GM19043 (cell line): ENCODE results near the gene TASP1.
"Not testable (repeated sequence)": the region's sequence is repeated elsewhere in the genome, so short reads cannot be mapped to it uniquely, and the experiment has no call there.

Source experiments
- ATAC-seq: cut with Tn5 transposase; IDR thresholded peaks from one replicate; pipeline ENCODE4 v1.9.1; 2021; ENCODE audit warnings: low read depth; ENCODE audit not compliant: unreplicated experiment

Gene TASP1

GRCh38 chr20:13638496-13639149 lies at the start of gene TASP1:
TSS of gene TASP1 (minus strand) at chr20:13638932. CDS start at chr20:13630078, 8,854 bp downstream.
- ATAC-seq = peak; percentile 100

GRCh38 chr20:13687815-13688214 lies 49.1 kb upstream of the TASP1 start:
- ATAC-seq = no peak

- no peak for ATAC-seq
Measured at GRCh38 chr20:13685623-13686022, 46.9 kb upstream of the TASP1 start.

GRCh38 chr20:13684566-13685222 lies 46.0 kb upstream of the TASP1 start:
- peak; percentile 71 for ATAC-seq

GRCh38 chr20:13683833-13684232 lies 45.1 kb upstream of the TASP1 start:
- ATAC-seq = no peak

GRCh38 chr20:13681248-13682125 lies 42.8 kb upstream of the TASP1 start:
- peak; percentile 57 for ATAC-seq

- no peak for ATAC-seq
Measured at GRCh38 chr20:13678944-13679343, 40.2 kb upstream of the TASP1 start.

GRCh38 chr20:13677241-13677640 lies 38.5 kb upstream of the TASP1 start:
- ATAC-seq = no peak

- ATAC-seq = no peak
Measured at GRCh38 chr20:13676682-13677081, 38.0 kb upstream of the TASP1 start.

GRCh38 chr20:13672690-13673089 lies 34.0 kb upstream of the TASP1 start:
- no peak for ATAC-seq

GRCh38 chr20:13671916-13672378 lies 33.2 kb upstream of the TASP1 start:
- no peak for ATAC-seq

GRCh38 chr20:13671512-13671911 lies 32.8 kb upstream of the TASP1 start:
- ATAC-seq = no peak

- ATAC-seq = no peak
Measured at GRCh38 chr20:13670160-13670559, 31.4 kb upstream of the TASP1 start.

GRCh38 chr20:13665709-13666395 lies 27.1 kb upstream of the TASP1 start:
- ATAC-seq = no peak

GRCh38 chr20:13661070-13661685 lies 22.4 kb upstream of the TASP1 start:
- ATAC-seq = no peak

GRCh38 chr20:13659288-13659687 lies 20.6 kb upstream of the TASP1 start:
- ATAC-seq = peak; percentile 93

- ATAC-seq = not testable (repeated sequence)
Measured at GRCh38 chr20:13658060-13658459, 19.3 kb upstream of the TASP1 start.

GRCh38 chr20:13656721-13657368 lies 18.1 kb upstream of the TASP1 start:
- ATAC-seq = no peak

GRCh38 chr20:13654463-13655023 lies 15.8 kb upstream of the TASP1 start:
- ATAC-seq = no peak
